Measurements from ENCODE around the gene CFLAR.
"Not testable (repeated sequence)": the region's sequence is repeated elsewhere in the genome, so short reads cannot be mapped to it uniquely, and the experiment has no call there.

The CFLAR gene

DNA sequence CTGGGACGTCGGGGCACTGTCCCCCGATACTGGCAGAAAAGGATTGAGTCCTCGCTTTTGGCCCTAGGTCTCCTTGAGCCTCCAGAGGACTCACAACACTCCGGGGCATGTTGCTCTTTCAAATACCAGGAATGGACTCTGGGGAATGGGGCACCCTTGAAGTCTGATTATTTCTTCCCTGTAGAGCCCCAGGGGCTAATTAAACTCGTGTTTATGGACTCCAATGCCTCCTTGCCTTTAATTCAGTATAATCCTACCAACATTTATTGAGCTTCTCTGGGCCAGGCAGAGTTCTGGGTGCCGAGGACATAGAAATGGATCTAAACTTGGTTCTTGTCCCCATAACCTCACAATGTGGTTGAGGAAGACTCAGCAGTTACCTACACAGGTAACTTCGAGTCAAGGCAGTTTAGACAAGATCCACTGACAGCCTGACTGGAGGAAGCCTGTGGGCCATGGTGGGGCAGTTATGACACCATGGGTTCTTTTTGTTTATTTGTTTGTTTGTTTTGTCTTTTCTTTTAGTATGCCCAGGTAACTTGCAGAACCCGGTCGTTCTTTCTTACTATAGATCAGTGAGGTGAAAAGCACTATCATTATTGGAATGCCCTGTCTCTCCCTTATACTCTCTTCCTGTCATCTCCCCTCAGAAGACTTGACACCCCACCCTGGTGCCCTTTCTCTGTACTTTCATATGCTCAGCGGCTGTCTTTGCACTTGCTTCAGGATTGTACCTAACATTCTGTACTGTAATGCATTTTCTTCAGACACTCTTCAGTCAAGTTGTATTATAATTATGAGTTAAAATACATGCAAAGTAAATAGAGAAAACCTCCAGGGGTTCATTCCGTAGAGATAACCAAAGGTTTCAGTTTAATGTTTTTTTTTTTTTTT lies 3.2 kb downstream of the CFLAR start:
- DNase-seq (ENCODE audit: low read depth): no peak

DNA sequence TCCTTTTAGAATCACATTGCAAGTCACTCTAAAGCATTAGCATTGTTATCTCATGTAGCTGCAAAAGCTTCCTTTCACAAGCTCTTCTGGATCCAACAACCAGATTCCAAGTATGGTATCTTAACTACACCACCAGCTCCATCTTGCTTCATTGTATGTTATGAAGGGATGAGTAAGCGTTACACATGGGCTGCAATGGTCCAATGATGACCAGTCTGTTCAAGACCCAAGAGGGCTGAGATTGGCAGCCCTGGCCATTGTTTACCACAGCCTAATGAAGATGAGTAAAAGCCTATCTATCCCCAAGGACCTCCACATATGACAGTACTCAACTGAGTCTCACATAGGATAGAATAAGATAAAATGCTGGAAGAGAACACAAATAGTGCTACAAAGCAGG lies 6.3 kb downstream of the CFLAR start:
- no peak for DNase-seq (ENCODE audit: low read depth)

DNA sequence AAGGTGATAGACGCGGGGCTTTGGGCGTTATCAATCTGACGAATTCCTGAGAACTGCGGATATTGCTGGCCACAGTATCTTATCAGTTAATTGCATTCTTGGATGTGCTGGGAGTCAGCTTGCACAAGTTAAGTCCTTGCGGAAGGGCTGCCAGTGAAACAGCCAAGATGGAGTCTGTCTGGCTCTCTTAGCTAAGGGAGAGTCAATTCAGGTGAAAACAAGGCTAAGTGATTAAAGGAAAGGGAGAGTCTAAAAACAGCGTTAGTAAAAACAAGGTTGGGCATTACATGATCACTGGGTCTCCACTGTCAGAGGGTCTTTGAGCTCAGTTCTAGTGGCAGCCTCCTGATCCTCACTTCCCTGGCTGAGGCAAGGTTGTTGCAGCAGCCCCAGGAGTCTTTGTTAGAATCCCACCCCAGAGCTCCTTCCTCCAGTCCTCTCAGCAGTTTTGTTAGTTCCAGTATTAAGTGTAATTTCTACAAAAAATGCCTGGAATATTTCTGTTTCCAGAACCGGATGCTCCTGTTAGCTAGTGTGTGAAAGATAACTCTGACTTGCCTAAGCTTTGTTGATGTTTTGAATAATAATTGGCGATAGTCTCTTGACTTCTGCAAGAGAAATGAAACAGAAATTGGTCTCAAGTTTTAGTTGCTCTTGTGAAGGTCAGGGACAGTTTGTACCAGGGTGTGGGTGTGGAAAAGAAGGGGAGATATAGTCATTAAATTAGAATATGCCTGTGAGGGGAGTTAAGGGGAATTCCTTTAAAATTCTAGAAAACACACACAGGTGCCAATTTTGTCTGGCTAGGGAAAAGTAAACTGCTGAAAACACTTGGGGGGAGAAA lies 10.6 kb downstream of the CFLAR start:
- no peak for DNase-seq (ENCODE audit: low read depth)

DNA sequence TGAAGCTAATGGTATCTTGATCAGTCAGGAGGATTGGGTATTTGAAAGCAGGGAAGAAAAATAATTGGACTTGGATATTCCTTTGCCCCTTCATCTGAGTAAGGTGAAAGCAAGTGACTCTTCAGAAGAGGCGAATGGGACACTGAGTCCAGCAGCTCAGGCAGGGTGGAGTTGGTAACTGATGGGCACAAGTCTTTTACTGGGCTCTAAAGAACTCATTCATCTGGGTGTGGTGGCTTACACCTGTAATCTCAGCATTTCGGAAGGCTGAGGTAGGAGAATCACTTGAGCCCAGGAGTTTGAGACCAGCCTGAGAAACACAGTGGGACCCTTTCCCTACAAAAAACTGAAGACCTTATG lies 11.2 kb downstream of the CFLAR start:
- DNase-seq (ENCODE audit: low read depth): no peak

DNA sequence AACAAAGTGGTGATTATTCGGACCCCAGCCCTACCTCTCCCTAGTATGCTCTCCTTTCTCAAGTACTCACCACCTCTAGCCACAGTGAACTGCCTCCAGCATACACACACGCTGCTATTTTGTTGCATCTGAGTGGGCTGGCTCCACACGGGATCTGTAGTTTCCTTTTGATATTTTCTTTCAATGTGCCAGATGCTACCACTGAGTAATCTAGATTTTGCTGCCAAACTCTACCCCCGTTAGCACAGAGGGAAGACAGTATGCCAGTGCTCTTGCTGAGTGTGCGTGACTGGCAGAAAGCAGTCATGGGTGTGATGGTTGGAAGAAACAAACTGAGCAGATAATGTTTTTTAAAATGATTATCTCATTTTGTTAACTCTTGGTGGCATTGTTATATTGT lies 11.6 kb downstream of the CFLAR start:
- no peak for DNase-seq (ENCODE audit: low read depth)

DNA sequence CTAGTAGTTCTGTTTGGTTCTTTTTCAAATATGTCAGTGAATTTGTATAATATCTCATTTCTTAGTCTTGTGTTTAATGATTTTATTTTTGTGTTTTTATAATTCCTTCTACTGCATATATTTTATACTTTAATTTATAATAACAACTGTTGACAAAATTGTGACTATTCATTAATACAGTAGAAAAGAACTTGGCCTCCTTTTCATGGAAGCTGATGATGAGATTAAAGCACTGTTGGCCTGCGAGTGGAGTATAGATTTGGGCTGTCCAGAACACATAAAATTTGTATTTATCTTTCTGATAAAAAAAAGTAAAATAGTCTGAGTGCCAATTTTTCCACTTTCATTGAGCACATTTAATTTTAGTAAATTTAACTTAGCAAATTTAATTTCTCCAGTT lies 12.1 kb downstream of the CFLAR start:
- no peak for DNase-seq (ENCODE audit: low read depth)

DNA sequence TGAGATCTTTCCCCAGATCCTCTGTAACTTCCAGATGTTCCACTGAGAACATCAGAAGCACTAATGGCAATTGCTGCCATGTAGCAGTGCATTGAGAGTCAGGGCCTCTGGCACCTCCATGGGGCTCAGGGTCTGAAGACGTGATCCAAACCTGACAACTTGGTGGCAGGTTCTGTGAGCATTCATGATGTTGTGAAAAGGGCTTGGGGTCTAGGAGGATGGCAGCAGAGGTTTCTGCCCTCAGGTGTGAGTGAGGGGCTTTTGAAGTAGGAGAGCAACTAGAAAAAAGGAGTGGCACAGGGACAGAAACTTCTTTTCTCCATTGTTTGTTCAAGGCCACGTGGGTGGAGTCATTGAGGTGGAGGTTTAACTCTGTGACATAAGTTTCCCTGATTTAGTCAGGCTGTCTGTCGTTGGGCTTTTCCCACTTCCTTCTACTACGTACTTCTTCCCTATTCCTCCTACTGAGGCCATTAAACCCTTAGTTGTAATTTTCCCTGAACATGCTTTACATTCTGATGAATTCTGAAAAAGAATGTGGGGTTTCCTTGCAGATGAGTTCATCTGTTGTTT lies 13.1 kb downstream of the CFLAR start:
- no peak for DNase-seq (ENCODE audit: low read depth)

DNA sequence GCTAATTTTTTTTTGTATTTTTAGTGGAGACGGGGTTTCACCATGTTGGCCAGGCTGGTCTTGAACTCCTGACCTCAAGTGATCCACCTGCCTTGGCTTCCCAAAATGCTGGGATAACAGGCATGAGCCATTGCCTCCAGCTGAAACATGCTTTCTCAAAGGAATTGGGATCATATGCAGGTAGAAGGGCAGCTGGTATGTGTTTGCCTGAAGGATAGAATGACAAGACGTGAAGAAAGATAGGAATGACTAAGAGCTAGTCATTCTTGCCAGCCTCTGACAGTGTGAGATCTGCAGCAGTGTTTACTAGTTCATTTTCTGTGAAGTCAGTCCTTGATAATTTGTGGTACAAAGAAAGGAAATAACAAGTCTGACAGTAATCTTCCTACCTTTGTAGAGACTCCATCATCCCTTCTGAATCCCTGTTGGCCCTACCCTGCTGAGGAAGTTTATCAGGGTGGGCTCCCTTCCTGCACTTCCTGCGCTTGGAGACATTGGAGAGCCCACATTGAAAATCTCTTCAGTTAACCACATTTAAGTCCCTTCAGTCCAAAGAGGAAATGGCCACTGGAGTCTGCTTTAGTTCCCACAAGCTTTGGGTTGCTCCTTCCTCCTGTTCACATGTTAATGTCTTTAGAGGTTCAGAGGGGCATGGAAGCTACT lies 14.7 kb downstream of the CFLAR start:
- no peak for DNase-seq (ENCODE audit: low read depth)

DNA sequence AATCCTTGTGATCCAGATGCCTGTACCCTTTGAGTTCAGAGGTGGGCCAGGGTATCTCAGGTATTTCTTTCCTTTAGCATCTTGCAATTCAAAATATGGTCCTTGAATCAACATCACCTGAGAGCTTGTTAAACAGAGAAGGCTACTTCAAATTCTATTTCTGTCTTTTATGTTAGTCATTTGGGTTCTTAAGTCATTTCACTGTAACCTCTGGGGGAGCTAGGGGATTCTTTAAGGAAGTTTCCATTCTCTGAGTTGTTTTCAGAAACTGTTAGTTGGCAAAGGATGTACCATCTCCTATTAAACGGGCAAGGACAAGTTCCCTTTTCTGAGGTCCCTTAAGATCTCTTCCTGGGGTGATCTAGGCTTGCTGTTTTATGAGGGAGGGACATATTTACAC lies 16.6 kb downstream of the CFLAR start:
- no peak for DNase-seq (ENCODE audit: low read depth)

DNA sequence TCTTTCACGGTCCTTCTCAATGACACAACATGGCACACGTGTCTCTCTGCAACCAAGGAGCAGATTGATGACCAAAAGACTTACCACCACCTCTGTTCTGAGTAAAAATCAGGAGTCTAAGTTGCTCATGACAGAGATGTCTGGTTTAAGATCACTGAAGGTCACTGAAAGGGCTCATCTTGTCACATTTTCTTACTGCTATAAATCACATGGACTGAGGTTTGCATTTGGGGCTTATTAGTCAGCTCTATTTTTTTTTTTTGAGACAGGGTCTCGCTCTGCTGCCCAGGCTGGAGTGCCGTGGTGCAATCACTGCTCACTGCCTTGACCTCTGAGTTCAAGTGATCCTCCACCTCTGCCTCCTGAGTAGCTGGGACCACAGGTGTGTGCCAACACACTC lies 19.4 kb downstream of the CFLAR start:
- DNase-seq (ENCODE audit: low read depth): no peak

DNA sequence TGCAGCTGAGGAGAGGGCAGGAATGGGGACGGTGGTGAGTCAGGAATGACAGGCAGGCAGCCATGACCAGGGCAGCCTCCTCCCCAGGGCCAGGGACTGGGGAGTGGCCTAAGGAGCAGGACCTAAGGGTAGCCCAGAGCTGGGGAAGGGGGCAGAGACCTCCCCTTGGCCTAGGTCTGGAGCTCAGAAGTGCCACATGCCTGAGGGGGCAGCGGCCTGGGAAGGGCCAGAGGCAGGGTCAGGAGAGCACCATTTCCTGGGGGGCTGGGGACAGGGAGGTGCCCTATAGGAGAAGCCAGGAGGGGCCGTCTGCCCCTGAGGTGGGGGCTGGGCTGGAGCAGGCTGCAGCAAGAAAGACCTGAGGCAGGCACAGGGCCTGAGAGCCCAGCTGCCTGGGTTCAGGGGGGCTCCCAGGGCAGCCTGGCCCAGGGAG lies 20.9 kb downstream of the CFLAR start:
- DNase-seq (ENCODE audit: low read depth): no peak

DNA sequence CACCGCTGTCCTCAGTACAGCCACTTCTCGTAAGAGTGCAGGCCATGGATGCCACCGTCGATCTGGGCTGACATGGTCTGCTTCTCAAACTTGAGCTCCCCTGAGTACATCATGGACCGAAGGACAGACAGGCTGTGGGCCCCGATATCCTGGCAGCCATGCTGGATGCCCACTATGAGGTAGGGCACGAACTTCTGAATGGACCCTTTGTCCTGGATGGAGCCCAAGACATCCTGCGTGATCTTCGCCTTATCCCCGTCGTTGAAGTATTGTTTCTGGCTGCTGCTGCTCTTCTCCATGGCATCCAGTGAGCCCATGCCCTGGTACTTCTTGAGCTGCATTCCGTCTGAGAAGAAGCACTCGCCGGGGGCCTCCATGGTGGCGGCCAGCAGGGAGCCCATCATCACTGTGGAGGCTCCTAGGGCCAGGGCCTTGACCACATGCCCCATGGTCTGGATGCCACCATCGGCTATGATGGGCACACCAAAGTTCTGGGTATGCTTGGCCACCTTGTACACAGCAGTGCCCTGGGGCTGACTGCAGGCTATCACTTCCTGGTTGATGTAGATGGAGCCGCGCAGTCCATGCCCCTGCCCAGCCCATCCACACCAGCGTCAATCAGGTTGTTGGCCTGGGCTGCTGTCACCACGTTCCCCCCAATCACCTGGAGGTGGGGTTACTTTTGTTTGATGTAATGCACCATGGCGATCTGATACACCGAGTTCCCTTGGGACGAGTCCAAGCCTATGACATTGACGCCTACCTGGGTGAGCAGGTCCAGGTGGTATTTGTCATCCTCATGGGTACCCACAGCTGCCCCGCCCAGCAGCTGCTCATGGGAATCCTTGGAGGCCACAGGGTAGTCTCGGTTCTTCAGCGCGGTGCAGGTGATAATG lies 21.8 kb downstream of the CFLAR start:
- no peak for DNase-seq (ENCODE audit: low read depth)

DNA sequence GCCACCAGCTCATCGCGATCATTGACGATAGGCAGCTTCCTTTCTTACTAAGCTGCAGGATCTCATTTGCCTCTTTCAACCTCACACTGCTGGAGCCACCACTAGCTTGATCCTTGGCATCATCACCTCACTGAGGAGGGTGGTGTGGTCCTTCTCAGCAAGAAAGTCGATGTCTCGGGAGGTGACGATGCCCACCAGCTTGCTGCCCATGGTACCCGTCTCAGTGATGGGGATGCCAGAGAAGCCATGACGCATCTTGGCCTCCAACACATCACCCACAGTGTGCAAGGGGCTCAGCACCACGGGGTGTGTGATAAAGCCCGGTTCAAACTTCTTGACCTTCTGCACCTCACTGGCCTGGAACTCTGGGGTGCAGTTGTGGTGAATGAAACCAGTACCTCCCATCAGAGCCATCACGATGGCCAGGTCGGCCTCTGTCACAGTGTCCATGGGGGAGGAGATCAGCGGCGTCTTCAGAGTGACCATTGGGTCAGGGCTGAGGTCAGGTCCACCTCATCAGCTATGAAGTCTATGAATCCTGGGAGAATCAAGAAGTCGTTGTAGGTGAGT lies 22.5 kb downstream of the CFLAR start:
- DNase-seq (ENCODE audit: low read depth): no peak

DNA sequence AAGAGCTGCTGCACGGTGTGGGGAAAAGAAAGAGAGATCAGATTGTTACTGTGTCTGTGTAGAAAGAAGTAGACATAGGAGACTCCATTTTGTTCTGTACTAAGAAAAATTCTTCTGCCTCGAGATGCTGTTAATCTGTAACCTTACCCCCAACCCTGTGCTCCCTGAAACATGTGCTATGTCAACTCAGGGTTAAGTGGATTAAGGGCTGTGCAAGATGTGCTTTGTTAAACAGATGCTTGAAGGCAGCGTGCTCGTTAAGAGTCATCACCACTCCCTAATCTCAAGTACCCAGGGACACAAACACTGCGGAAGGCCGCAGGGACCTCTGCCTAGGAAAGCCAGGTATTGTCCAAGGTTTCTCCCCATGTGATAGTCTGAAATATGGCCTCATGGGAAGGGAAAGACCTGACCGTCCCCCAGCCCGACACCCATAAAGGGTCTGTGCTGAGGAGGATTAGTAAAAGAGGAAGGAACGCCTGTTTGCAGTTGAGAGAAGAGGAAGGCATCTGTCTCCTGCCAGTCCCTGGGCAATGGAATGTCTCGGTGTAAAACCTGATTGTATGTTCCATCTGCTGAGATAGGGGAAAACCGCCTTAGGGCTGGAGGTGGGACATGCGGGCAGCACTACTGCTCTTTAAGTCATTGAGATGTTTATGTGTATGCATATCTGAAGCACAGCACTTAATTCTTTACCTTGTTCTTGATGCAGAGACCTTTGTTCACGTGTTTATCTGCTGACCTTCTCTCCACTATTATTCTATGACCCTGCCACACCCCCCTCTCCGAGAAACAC lies 23.2 kb downstream of the CFLAR start:
- not testable (repeated sequence) for DNase-seq (ENCODE audit: low read depth)

DNA sequence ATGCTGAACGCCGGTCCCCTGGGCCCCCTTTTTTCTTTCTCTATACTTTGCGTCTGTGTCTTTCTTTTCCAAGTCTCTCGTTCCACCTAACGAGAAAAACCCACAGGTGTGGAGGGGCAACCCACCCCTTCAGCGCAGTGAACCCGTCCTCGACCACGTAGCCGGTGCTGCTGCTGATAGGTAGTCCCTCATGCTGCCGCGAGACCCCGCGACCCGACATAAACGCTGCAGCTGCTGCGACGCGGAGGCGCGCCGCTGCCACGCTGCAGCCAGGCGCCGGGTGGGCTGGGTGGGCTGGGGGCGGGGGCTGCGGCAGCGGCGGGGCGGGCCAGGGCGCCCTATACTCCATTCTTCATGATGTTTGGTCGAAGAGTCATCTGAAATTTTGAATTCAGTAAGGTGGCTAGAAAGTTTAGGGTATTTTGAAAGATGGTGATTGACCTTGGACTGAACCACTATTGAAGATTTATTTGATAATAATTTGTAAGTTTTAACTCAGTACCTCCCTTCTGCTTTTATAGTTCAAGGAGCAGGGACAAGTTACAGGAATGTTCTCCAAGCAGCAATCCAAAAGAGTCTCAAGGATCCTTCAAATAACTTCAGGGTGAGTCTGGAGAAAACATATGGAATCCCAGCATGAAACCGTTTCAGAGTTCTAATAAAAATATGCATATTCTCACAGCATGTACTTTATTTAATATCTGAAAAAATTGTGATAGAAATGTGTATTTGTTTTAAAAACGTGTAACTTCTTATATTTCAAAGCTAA lies 24.1 kb downstream of the CFLAR start:
- DNase-seq (ENCODE audit: low read depth): no peak

DNA sequence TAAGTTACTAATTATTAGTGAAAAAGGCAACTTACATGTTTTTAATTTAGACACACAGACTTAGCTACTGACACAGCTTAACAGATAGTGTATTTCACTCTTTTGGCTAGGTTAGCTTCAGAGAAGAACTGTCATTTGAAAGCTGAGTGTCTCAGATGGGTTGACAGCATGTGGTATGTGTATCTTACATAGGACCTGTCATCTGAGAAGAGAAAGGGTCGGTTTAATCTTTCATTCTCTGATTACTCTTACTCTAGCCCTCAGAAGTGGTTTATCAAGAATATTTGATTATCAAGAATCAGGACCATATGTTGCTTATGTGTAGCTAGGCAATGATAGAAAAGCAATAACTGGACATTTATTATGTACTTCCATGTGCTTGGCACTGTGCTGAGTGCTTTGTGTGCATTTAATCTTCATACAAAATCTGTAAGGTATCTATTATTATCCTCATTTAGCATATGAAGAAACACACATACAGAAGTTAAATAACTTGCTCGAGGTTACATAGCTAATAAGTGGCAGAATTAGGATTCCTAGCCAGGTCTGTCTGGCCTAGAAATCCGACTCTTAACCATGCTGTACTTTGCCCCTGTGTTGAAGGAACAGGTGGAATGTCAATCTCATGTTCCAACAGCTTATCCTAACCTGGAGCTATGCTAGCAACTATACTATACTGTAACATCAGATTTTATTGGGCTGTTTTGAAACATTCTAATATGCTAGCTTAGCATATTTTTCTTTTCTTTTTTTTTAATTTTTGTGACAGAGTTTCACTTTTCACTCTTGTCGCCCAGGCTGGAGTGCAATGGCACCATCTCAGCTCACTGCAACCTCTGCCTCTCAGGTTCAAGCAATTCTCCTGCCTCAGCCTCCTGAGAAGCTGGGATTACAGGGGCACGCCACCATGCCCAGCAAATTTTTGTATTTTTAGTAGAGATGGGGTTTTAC lies 28.4 kb downstream of the CFLAR start:
- no peak for DNase-seq (ENCODE audit: low read depth)

DNA sequence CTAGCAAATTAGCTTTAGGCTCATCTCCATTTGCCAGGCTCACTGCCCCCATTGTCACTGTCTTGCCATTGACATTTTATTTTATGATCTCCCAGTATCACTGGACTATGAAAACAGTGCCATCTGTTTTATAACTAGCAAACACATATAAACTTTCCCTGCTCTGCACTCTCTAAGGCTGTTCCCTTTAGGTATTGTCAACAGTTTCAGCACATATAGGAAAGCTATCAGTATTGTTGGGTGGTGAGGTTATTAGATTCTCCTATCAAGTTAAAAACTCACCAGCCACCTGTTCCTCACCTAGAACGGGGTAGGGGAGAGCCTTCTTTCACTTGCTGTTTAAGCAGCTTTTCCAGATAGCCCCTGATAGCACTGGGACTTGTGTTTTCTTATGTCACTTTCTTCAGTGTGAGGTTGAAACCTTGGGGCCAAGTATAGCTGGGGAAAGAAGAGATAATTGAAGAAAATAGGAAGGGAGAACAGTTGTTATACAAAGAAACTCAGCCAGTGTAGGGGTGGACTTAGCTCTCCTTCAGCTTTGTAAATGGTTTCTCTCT lies 32.5 kb downstream of the CFLAR start:
- DNase-seq (ENCODE audit: low read depth): no peak

All from activated T-cell treated with anti-CD3 and anti-CD28 coated beads for 48 hours (primary cell).